SU-DHL-6 (cell line): ENCODE data around the gene NRAP.

Experiments used
- EZH2phosphoT487 ChIP-seq: fragments of 200-600 bp; sonication (generic), shearing (Covaris generic); conservative IDR thresholded peaks from 2 replicates; pipeline ENCODE4 v1.6.1; 2018; ENCODE audit warnings: mild to moderate bottlenecking, antibody characterized with exemption, low read length, moderate library complexity, mixed read lengths
- TF ChIP-seq, protein P1 (sequence below): fragments of 200-600 bp; sonication (generic); IDR thresholded peaks from one replicate; pipeline ENCODE4 v1.5.1; 2017; ENCODE audit warnings: antibody characterized with exemption, mild to moderate bottlenecking, low read length, moderate library complexity; ENCODE audit not compliant: insufficient read depth, poor library complexity, severe bottlenecking

DNA sequence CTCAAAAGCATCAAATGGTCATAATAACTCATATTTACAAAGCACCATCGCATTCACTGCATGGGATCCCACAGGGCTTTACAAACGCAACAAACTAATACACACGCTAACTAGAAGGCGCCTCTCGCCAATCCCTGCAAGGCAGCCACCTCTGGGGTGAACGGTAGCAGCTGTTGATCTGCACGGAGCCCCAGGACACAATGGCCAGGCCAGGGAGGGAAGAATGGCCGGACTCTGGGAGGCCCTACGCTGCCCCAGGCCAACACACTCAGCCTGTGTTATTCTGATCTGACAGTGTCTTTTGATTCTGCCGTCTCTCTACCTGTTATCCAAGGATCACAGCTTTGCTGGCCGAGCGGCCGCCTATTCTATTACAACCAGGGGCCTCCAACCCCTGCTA, 69.2 kb downstream of the NRAP start:
- TF ChIP-seq, protein P1, sequence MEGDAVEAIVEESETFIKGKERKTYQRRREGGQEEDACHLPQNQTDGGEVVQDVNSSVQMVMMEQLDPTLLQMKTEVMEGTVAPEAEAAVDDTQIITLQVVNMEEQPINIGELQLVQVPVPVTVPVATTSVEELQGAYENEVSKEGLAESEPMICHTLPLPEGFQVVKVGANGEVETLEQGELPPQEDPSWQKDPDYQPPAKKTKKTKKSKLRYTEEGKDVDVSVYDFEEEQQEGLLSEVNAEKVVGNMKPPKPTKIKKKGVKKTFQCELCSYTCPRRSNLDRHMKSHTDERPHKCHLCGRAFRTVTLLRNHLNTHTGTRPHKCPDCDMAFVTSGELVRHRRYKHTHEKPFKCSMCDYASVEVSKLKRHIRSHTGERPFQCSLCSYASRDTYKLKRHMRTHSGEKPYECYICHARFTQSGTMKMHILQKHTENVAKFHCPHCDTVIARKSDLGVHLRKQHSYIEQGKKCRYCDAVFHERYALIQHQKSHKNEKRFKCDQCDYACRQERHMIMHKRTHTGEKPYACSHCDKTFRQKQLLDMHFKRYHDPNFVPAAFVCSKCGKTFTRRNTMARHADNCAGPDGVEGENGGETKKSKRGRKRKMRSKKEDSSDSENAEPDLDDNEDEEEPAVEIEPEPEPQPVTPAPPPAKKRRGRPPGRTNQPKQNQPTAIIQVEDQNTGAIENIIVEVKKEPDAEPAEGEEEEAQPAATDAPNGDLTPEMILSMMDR: no peak
- no peak for TF ChIP-seq EZH2phosphoT487
